GM18870 (cell line): Measurements from ENCODE around the gene NFE2.

Experiments used
- ATAC-seq: cut with Tn5 transposase; IDR thresholded peaks from one replicate; pipeline ENCODE4 v1.9.1; 2021; ENCODE audit warnings: moderate library complexity; ENCODE audit not compliant: unreplicated experiment

Gene NFE2

GRCh38 chr12:54306925-54307741 lies 6.3 kb upstream of the NFE2 start:
- ATAC-seq = no peak

GRCh38 chr12:54304187-54304810 lies 3.5 kb upstream of the NFE2 start:
- ATAC-seq = no peak

- ATAC-seq = no peak
These were observed 2.8 kb upstream of the NFE2 start for GRCh38 chr12:54303640-54304039.

- no peak for ATAC-seq
These were observed 723 bp upstream of the NFE2 start for GRCh38 chr12:54301428-54302048.

DNA sequence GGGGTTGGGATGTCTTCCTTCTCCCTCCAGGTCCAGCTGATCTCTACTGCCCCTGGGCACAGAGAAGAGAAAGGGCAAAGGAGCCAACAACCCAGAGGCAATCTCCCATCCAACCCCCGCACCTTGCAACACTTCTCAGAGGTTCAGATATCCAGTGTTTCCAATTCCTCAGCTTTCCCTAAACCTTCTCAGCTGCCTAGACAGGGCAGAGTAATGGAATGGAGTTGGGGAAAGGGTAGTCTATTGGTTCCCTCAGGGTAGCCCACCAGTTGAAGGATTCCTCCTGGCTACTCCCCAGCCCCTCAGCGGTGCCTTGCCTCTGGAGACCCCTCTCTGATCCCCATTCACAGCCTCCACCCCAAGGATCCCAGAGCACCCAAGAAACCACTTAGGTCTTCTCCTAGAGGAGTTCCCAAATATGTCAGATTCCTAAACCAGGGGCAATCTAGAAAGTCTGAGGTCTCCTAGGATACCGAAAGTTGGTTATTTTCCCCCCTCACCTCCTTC lies 537 bp downstream of the NFE2 start:
- no peak for ATAC-seq

DNA sequence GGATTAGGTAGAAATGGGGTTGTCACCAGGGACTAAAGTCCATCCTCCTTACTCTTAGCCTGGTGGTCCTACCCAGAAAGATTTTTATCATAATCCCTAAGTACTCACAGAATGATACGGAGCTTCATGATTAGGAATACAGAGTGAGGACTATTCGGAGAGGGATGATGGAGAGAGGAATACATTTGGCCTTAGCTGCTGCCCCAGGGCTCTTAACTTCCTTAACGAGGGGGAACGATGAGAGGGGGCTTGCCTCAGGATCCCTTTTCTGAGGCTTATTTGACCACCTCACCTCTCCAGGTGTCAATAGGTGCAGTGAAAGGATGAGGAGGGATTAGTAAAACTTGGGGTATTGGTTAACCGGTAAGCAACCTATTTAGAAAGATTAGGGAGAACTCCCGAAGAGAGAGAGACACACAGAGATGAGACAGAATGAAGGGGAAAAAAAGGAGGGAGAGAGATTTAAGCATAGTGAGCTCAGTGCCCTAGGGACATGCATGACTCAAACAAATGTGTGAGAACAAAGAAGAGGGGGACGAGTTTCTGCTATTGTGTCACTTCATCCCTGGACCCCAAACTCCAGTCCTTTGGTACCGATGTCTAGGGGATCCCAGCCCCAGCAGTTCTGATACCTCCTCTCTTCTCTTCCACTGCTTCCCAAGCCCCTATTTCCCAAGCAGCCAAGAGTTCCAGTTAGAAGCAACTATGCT lies 1.1 kb downstream of the NFE2 start:
- ATAC-seq = no peak

DNA sequence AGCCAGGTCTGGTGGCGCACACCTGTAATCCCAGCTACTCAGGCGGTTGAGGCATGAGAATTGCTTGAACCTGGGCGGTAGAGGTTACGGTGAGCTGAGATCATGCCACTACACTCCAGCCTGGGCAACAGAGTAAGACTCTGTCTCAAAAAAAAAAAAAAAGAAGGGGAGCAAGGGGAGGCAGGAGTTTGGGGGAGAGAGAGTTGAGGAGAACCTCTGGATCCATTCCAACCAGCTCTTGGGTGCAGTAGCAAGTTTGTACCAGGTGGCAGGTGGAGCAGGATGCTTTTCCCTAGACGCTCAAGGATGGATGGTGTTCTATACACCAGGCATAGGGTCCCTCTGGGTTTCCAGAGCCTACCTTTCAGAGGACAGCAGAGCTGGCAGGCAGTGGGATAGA lies 1.9 kb downstream of the NFE2 start:
- ATAC-seq = no peak

- no peak for ATAC-seq
These were observed 4.3 kb downstream of the NFE2 start for GRCh38 chr12:54296393-54297099.

GRCh38 chr12:54294953-54295566 lies 5.8 kb downstream of the NFE2 start:
- ATAC-seq = no peak

DNA sequence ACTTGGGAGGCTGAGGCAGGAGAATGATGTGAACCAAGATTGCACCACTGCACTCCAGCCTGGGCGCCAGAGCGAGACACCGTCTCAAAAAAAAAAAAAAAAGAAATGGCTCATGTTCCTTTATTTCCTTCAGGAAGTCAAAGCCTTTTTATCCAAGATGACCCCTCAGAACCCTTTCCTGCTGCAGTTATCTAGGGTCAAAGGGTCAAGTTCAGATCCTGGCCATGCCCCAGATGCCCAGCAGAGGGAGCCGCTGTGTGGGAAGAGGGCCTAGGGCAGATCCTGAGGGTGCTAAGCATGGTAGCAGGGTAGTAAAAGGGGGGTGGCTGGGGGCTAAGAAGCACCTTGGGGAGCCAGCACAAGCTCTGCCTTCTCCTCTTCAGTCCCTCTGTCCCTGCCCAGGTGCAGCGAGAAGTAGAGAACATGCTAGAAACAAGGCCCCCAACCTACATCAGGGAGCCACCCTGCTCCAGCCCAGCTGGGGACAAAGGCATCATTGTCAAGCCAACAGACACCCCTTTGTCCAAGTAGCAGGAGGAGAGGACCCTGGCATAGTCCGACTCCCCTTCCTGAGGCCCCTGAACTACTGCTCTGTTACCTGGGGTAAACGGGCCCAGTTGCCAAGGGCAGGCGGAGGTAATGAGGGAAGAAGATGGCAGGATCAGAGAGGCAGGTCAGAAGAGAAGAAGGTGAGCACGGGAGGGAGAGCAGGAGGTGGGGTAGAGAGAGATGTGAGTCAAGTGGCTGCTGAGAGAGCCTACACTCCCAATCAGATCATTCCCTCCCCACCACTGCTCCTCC lies 6.5 kb downstream of the NFE2 start:
- ATAC-seq = no peak

DNA sequence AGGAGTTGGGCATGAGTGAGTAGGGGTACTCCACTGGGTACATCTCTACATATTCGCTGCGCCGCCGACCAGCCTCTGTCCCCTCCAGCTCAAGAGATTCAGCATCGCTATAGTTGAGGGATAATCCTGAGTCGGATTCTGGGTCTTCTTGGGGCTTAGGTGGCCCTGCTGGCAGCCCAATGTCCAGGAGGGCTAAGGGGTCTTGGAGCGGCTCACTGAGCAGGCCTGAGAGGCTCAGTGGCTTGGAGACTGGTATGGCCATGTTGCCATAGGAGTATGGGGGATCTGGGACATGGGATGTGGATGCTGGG lies 7.9 kb downstream of the NFE2 start:
- ATAC-seq = no peak

GRCh38 chr12:54292083-54292930 lies 8.5 kb downstream of the NFE2 start:
- no peak for ATAC-seq

GRCh38 chr12:54287261-54288157 lies 13.3 kb downstream of the NFE2 start:
- no peak for ATAC-seq

DNA sequence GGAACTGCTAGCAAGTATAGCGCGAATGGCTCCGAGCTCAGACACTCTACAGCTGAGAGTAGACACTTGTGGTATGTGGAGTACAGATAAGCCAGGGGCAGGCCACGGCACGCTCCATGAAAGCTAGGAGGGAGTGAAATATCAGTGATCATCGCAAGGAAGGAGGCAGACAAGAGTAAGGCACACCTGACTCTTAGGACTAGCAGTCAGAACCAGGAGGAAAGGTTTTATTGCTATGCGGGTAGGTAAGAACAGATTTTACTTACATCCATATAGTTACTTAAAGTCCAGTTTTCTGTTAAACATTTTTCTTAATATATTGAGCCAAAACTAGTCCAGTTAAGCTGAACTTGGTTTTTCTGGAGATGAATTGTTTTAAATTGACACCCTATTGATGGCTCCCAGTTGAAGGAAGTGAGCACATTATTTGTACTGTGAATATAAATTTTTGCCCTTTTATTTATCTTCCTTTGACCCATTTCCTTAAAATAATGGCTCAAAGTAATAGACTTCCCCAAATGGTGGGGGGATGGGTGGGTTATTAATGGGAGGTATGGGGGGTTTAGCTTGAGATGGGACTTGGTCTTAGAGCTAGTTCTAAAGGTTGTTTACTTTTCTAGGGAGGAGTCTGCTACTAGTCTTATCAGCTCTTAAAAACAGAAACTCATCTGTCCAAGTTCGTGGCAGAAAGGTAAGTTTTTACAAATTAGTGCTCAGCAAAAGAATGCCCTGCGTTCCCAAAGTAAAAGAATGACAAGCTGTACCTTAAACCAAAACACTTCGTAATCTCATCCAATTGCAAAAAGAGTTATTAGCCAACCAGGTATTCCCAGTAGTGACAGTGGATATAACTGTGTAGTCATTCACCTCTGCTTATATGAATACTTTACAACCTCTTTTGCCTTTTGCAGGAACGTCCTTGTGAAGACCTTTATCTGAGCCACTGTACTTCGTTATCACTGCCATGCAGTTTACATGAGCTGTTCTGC lies 14.5 kb downstream of the NFE2 start:
- ATAC-seq = no peak

DNA sequence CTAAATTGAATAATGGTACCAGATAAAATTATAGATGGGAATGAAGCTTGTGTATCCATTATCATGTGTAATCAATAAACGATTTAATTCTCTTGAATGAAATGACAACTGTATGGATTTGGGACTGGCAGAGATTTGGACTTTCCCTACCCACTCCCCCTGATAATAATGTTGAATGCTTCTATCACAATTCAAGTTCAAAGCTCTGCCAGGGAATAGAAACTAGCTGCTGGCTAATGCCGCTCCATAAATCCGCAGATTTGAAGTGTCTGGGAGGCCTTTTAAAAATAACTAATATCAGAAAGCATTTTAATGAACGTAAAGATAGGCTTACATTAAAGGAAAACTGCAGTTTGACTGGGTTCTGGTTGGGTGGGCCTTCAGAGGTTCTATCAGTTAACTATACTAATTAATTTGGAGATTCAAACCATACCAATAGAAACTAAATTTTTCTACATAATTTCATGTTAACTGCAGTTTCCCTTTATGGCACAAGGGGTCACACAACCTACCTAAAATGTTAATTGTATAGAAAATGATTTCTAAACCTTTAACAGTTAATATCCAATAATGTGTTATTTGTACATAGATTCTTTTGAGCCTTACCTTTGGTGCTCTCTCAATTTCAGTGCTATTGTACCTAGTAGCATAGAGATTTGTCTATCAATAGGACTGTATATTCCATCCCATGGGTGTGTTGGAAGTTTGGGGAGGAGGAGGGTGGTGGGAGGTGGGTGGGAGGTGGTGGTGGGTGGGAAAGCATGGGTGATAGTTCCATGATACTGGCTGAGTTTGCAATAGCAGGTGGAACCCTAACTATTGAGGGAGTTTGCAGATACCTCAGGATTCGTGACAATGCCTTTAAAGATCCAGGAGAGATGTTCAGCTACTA lies 15.4 kb downstream of the NFE2 start:
- ATAC-seq = no peak
